Activated T-cell treated with anti-CD3 and anti-CD28 coated beads, Interleukin-2, amount 50 U/mL, for 24 hours (primary cell): Measurements from ENCODE around the gene ICAM1.
A peak's percentile ranks its signal among the peaks of the same experiment; 100 is the strongest.

Experiments used
- DNase-seq: peaks from one replicate; pipeline ENCODE4 v3.0.0-alpha.2; 2020
- H3K27ac Mint-ChIP-seq: 2 replicates; pipeline ENCODE4 v1.8.0; 2020; ENCODE audit warnings: mild to moderate bottlenecking, mixed read lengths
- H3K27me3 Mint-ChIP-seq: 2 replicates; pipeline ENCODE4 v1.8.0; 2020; ENCODE audit warnings: mixed read lengths
- H3K36me3 Mint-ChIP-seq: 2 replicates; pipeline ENCODE4 v1.8.0; 2020; ENCODE audit warnings: low read depth, mixed read lengths
- H3K4me1 Mint-ChIP-seq: 2 replicates; pipeline ENCODE4 v1.8.0; 2020; ENCODE audit warnings: low read depth, mixed read lengths
- H3K4me3 Mint-ChIP-seq: 2 replicates; pipeline ENCODE4 v1.8.0; 2020; ENCODE audit warnings: mild to moderate bottlenecking, moderate library complexity, mixed read lengths
- H3K9me3 Mint-ChIP-seq: 2 replicates; pipeline ENCODE4 v1.8.0; 2020; ENCODE audit warnings: mixed read lengths

ICAM1 gene

GRCh38 chr19:10291554-10292205 is 20.8 kb downstream of the ICAM1 start:
- Mint-ChIP-seq H3K4me1 (peaks cover 79% of the 10 kb centered on the region), H3K9me3 (no peaks in the 10 kb centered on the region), H3K27ac (peak overlapping the region; percentile 56), H3K27me3 (peaks cover 90% of the 10 kb centered on the region), H3K4me3 (peak overlapping the region; percentile 70), H3K36me3 (no peaks in the 10 kb centered on the region)
- DNase-seq = no peak

- DNase-seq = peak; percentile 83
- H3K36me3 Mint-ChIP-seq = no peaks in the 10 kb centered on the region
Observed at GRCh38 chr19:10292206-10292788, 21.4 kb downstream of the ICAM1 start.

DNA sequence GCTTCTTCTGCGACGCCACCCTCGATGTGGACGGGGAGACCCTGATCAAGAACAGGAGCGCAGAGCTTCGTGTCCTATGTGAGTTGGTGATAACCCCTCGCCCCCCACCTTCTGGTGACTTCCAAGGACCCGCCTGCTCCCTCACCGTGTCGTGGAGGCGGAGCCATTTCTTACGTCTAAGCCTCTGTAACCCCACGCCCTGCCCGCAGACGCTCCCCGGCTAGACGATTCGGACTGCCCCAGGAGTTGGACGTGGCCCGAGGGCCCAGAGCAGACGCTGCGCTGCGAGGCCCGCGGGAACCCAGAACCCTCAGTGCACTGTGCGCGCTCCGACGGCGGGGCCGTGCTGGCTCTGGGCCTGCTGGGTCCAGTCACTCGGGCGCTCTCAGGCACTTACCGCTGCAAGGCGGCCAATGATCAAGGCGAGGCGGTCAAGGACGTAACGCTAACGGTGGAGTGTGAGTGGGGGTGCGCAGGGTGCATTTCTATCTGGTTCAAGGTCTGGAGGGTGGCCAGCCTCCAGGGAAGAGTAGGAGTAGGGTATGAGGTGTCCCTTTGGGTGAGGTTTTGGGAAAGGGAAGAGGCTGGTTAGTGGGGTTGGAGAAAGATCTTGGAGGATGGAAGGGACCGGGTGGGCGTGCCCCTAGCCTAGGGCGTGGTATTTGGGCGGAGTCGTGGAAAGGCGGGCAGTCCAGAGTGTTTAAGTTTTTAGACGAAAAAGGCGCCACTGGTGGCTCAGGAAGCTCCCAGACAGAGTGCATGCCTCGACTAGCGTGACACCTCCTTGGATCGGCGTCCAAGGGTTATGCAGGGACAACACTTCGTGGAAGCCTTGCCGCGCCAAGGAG is 22.1 kb downstream of the ICAM1 start:
- Mint-ChIP-seq H3K9me3 (no peaks in the 10 kb centered on the region), H3K27me3 (peaks cover 80% of the 10 kb centered on the region), H3K36me3 (no peaks in the 10 kb centered on the region), H3K4me3 (peak overlapping the region; percentile 70), H3K4me1 (peaks cover 66% of the 10 kb centered on the region), H3K27ac (peak overlapping the region; percentile 80)
- DNase-seq = no peak

More at GRCh38 chr19:10292206-10292788, 21.4 kb downstream of the ICAM1 start:
- H3K4me3 Mint-ChIP-seq = peak overlapping the region; percentile 70
- no peaks in the 10 kb centered on the region for H3K9me3 Mint-ChIP-seq
- peak overlapping the region; percentile 56 for H3K27ac Mint-ChIP-seq
- peaks cover 87% of the 10 kb centered on the region for H3K27me3 Mint-ChIP-seq
- H3K4me1 Mint-ChIP-seq = peaks cover 74% of the 10 kb centered on the region

DNA sequence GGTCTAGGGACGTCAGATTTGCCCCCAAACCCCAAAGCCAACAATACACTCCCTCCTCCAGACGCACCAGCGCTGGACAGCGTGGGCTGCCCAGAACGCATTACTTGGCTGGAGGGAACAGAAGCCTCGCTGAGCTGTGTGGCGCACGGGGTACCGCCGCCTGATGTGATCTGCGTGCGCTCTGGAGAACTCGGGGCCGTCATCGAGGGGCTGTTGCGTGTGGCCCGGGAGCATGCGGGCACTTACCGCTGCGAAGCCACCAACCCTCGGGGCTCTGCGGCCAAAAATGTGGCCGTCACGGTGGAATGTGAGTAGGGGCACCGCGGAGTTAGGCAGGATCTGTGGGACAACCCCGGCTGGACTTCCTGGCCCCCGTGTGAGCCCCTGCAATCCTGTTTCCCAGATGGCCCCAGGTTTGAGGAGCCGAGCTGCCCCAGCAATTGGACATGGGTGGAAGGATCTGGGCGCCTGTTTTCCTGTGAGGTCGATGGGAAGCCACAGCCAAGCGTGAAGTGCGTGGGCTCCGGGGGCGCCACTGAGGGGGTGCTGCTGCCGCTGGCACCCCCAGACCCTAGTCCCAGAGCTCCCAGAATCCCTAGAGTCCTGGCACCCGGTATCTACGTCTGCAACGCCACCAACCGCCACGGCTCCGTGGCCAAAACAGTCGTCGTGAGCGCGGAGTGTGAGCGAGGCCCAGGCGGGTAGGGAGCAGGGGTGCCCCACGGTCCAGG is 22.9 kb downstream of the ICAM1 start:
- no peak overlapping the region for H3K4me3 Mint-ChIP-seq

GRCh38 chr19:10294368-10294697 is 23.4 kb downstream of the ICAM1 start:
- Mint-ChIP-seq H3K27ac (no peak overlapping the region), H3K4me3 (no peak overlapping the region), H3K4me1 (peaks cover 55% of the 10 kb centered on the region), H3K9me3 (no peaks in the 10 kb centered on the region), H3K27me3 (peaks cover 68% of the 10 kb centered on the region), H3K36me3 (no peaks in the 10 kb centered on the region)
- DNase-seq = no peak

More for the DNA sequence above, 22.9 kb downstream of the ICAM1 start:
- H3K27me3 Mint-ChIP-seq = peaks cover 73% of the 10 kb centered on the region
- H3K27ac Mint-ChIP-seq = no peak overlapping the region
- no peaks in the 10 kb centered on the region for H3K36me3 Mint-ChIP-seq
- DNase-seq = no peak
- H3K9me3 Mint-ChIP-seq = no peaks in the 10 kb centered on the region
- peaks cover 61% of the 10 kb centered on the region for H3K4me1 Mint-ChIP-seq

- peak; percentile 66 for DNase-seq
- H3K36me3 Mint-ChIP-seq = no peaks in the 10 kb centered on the region
- H3K4me3 Mint-ChIP-seq = peak overlapping the region; percentile 63
- peaks cover 59% of the 10 kb centered on the region for H3K27me3 Mint-ChIP-seq
- H3K9me3 Mint-ChIP-seq = no peaks in the 10 kb centered on the region
- H3K4me1 Mint-ChIP-seq = peaks cover 48% of the 10 kb centered on the region
- peak overlapping the region; percentile 29 for H3K27ac Mint-ChIP-seq
Observed at GRCh38 chr19:10295305-10295846, 24.5 kb downstream of the ICAM1 start.

DNA sequence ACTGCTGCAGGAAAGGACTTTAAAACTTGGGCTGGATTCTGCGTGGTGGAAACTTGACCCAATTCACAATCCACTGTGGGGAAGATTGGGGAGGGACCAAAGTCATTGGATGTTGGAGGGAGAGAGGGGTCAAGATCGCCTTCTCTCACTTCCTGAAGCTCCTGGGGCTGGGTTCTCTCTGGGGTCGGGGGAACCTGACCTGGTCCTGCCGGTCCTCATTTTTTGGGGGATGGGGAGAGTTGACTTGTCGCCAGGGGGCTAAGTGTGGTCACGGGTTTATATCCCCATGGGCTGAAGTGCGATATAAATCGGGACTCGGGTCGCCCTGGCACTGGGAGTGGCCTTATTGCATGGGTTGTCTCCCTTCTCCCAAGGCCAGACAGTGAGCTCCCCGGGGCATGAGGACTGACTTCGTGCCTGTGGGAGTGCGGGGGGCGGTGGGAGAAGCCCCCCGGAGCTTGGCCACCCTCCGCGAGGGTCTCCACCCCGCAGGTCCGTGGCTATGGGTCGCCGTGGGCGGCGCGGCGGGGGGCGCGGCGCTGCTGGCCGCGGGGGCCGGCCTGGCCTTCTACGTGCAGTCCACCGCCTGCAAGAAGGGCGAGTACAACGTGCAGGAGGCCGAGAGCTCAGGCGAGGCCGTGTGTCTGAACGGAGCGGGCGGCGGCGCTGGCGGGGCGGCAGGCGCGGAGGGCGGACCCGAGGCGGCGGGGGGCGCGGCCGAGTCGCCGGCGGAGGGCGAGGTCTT is 25.1 kb downstream of the ICAM1 start:
- Mint-ChIP-seq H3K9me3 (no peaks in the 10 kb centered on the region), H3K4me3 (peak overlapping the region; percentile 63), H3K36me3 (no peaks in the 10 kb centered on the region), H3K27ac (peak overlapping the region; percentile 29), H3K27me3 (peaks cover 53% of the 10 kb centered on the region), H3K4me1 (peaks cover 41% of the 10 kb centered on the region)
- DNase-seq = no peak

DNA sequence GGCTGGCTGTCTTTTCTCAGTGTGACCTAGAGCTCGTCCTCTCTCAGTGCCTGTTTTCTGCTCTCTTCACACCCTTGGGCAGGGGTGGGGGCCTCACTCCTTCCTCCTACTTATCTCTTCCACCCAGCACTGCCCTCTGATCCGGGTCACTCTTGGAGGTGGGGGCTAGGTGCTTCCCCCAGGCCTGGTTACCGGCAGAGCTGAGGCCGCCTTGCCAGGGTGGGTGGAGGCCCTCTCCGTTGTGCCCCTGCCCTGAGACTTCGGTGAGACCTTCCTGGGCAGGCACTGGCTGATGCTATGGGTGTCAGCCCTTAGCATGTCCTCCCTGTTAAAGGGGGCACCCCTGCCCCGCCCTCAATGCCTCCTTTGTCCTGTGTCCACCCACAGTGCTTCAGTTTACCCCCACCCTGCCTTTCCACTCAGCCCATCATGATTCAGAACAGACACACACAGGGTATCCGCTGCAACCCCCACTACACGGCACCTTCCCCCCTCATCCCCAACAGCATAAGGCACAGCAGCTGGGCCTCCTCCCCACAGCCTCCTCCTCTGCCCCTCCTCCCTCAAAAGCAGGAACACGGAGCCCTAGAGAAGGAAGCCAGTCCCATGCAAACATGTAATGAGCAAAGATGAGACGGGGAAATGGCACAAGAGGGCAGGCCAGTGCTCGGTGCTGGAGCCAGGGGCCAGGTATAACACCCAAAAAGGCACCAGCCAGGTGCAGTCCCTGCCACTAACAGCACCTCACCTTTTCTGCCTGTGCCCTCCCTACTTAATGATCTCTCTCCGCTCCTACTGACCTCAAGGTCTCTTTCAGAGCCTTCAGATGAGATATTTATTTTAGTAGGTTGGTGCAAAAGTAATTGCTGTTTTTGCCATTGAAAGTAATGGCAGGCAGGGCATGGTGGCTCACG is 28.9 kb downstream of the ICAM1 start:
- no peak overlapping the region for H3K27ac Mint-ChIP-seq
- peaks cover 8% of the 10 kb centered on the region for H3K36me3 Mint-ChIP-seq
- H3K27me3 Mint-ChIP-seq = peaks cover 15% of the 10 kb centered on the region
- H3K9me3 Mint-ChIP-seq = no peaks in the 10 kb centered on the region
- H3K4me1 Mint-ChIP-seq = peaks cover 25% of the 10 kb centered on the region
- DNase-seq = no peak
- no peak overlapping the region for H3K4me3 Mint-ChIP-seq

DNA sequence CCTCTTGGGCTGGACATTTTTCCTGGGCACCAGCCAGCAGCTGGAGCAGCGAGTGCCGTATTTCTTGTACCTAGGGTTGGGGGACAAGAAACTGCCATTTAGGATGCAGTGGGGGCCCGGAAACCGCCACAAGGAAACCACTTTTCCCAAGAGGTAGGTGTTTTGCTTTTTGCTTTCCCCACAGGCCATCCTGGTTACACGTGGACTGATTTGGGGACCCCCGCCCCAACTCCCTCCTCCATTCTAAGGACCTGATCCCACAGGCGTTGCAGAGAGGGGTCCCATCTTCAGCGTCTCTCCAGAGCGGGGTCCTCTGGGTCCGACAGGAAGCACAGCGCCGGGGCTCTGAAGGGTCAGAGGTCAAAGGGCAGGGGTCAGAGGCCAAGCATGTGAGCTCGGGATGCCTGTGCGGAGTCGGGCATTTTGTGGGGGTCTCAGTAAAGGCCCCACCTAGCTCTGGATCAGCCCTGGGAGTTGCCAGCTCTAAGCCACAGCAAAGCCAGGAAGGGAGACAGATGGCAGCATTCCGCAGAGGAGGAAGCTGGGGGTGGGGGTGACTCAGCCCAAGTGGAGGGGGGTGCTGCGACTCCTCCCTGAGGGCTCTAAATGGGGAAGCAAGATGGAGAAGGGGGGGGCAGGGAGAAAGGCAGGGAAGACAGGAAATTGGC is 34.4 kb downstream of the ICAM1 start:
- no peak overlapping the region for H3K27ac Mint-ChIP-seq
- no peaks in the 10 kb centered on the region for H3K9me3 Mint-ChIP-seq
- peaks cover 22% of the 10 kb centered on the region for H3K36me3 Mint-ChIP-seq
- no peaks in the 10 kb centered on the region for H3K27me3 Mint-ChIP-seq
- DNase-seq = no peak
- H3K4me1 Mint-ChIP-seq = peaks cover 15% of the 10 kb centered on the region
- no peak overlapping the region for H3K4me3 Mint-ChIP-seq

DNA sequence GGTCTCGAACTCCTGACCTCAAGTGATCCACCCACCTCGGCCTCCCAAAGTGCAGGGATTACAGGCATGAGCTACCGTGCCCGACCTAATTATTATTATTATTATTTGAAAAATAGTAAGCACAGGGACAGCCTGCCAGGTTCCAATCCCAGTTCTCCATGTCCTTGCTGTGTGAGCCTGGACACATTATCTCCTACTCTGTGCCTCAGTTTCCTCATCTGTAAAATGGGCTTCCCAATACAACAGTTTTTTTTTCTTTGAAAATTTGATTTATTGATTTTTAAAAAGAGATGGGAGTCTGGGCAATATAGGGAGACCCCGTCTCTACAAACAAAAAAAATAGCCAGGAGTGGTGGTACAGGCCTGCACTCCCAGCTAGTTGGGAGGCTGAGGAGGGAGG is 35.4 kb downstream of the ICAM1 start:
- Mint-ChIP-seq H3K27me3 (no peaks in the 10 kb centered on the region), H3K4me3 (no peak overlapping the region), H3K27ac (no peak overlapping the region), H3K36me3 (peaks cover 31% of the 10 kb centered on the region), H3K9me3 (no peaks in the 10 kb centered on the region), H3K4me1 (peaks cover 15% of the 10 kb centered on the region)
- DNase-seq = no peak

DNA sequence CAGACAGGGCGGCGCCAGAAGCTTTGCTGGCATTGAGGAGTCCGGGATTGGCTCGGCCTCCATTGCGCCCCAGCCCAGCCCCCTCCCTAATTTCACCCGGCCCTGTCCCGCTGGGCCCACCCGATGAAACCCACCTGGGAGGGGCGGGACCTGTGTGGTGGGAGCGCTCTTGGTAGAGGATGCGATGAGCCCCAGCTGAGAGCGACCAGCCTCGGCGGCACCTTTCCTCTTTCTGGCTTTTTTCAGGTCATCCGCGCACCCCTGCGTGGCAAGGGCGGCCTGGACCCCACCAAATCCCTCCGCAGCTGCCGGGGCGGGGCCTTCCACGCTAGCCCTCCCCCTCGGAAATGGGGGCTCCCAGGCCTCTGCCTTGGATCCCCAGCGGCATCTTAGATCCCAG is 38.5 kb downstream of the ICAM1 start, which contains the start of gene ZGLP1:
Gene ZGLP1, minus strand, starts transcription at position 393 of the 400 bp plus-strand sequence.
- Mint-ChIP-seq H3K9me3 (no peaks in the 10 kb centered on the region), H3K4me1 (peaks cover 8% of the 10 kb centered on the region), H3K4me3 (no peak within 1 kb of the TSS), H3K27ac (no peak within 1 kb of the TSS), H3K36me3 (peaks cover 41% of the 10 kb centered on the region), H3K27me3 (no peaks in the 10 kb centered on the region)
- no peak for DNase-seq

DNA sequence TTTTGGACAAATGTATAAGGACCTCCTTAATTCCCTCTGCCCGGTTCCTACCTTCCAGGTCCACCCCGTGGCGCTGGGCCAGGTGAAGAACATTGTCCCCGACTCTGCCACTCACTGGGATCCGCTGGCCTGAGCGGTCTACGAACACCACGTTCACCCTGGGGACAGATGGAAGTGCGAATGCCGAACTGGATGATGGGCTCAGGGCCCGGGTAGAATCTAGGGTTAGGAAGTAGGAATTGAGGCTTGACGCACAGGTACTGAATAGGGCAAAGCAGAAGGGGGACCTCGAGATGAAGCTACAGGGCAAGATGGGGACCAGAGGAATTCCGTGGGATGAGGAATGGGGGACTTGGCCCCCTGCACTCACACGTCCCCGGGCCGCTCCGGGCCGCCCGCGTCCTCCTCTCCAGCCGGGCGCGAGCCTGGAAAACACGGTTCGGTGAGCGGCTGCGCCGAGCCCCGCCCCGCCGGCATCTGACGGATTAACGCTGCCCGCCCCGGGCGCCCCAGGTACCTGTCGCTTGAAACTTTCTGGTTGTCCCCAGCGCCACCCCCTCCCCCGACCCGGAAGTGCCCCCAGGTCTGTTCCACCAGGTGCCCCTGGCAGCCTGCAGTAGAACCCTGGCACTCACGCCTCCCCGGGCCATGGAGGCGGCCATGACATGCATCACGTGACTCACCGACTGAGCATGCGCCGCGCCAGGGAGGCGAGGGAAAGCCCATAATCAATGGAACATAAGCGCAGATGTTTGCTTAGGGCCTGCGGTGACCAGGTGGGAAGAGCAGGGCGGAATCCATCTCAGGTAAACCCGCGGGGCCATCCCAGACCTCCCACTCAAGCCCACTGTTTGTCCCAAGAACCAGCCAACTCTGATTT is 44.7 kb downstream of the ICAM1 start, which contains the start of gene FDX2:
Gene FDX2, minus strand, starts transcription at position 681 of the 880 bp plus-strand sequence. Its CDS starts 19 bp downstream, at position 662.
- peaks cover 18% of the 10 kb centered on the region for H3K4me1 Mint-ChIP-seq
- peak; percentile 95 for DNase-seq
- peak within 1 kb of the TSS; percentile 92 for H3K4me3 Mint-ChIP-seq
- H3K9me3 Mint-ChIP-seq = no peaks in the 10 kb centered on the region
- peak within 1 kb of the TSS; percentile 93 for H3K27ac Mint-ChIP-seq
- H3K36me3 Mint-ChIP-seq = peaks cover 75% of the 10 kb centered on the region
- H3K27me3 Mint-ChIP-seq = no peaks in the 10 kb centered on the region
